Lower lobe of right lung (tissue), 2 donors: ENCODE measurements around the gene NBAS. TPM values are rescaled to one million over a fixed set of nuclear protein-coding genes. Genes with fewer than 3 reads are reported as not detected.

Source experiments
- ATAC-seq, 2 donors: fragments of 200-7000 bp; cut with Tn5 transposase; one replicate each; pipeline ENCODE4 v1.9.1; 2020 to 2022; ENCODE audit warnings: mild to moderate bottlenecking in 2 of 2, moderate library complexity in 2 of 2
- DNase-seq: peaks from one replicate; pipeline ENCODE4 v3.0.0-alpha.2; 2020
- H3K27ac ChIP-seq: fragments of 200-600 bp; one replicate; pipeline ENCODE4 v1.8.0; 2022
- H3K27me3 ChIP-seq: fragments of 200-600 bp; one replicate; pipeline ENCODE4 v1.8.0; 2022; ENCODE audit warnings: low read depth
- H3K36me3 ChIP-seq: fragments of 200-600 bp; one replicate; pipeline ENCODE4 v1.8.0; 2022; ENCODE audit warnings: mild to moderate bottlenecking
- H3K4me1 ChIP-seq: fragments of 200-600 bp; one replicate; pipeline ENCODE4 v1.8.0; 2022
- H3K4me3 ChIP-seq: fragments of 200-600 bp; one replicate; pipeline ENCODE4 v1.8.0; 2022; ENCODE audit warnings: mild to moderate bottlenecking
- H3K9me3 ChIP-seq: fragments of 200-600 bp; one replicate; pipeline ENCODE4 v1.8.0; 2022
- intact Hi-C: fragments of 100-400 bp; cut with DNase I; formaldehyde crosslinking; loops from one replicate; pipeline ENCODE4 v1.11.0; 2022
- total RNA-seq: library from RNA; stranded (reverse); fragmentation: NEBNext Ultra II Directional; extraction: Animal tissue kit (Norgen Biotek cat#: 25700); gene quantifications from one replicate; pipeline ENCODE4 v1.2.1, GENCODE V29; 2021
- TF ChIP-seq, protein P1 (sequence below): fragments of 200-600 bp; IDR thresholded peaks from one replicate; pipeline ENCODE4 v1.8.0; 2022; ENCODE audit warnings: antibody characterized with exemption, mild to moderate bottlenecking
- donor health status: DM: no; HTN: yes; CAD: no; lungs with severe emphysema.

NBAS gene
- total RNA-seq, 1 donor from 2014 or later: 42.4 TPM

DNA sequence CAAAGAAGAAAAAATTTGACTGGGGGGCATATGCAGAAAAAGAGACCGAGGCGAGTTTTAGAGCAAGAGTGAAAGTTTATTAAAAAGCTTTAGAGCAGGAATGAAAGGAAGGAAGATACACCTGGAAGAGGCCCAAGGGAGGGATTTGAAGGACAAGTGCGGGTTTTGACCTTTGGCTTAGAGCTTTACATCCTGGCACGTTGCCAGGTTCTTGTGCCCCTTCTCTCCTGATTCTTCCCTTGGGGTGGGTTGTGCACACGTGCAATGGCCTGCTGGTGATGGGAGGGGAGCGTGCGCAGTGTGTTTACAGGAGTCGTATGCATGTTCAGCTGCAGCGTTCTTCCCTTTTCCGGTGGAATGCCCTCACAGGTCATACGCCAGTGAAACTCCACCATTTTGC, 208.8 kb downstream of the NBAS start:
- DNase-seq (no peak), ATAC-seq (no peak)
- Histone ChIP-seq H3K4me3 (no peak overlapping the region), H3K4me1 (no peaks in the 10 kb centered on the region), H3K36me3 (peaks cover 41% of the 10 kb centered on the region), H3K27me3 (no peaks in the 10 kb centered on the region), H3K9me3 (no peaks in the 10 kb centered on the region), H3K27ac (no peak overlapping the region)
- TF ChIP-seq, protein P1, sequence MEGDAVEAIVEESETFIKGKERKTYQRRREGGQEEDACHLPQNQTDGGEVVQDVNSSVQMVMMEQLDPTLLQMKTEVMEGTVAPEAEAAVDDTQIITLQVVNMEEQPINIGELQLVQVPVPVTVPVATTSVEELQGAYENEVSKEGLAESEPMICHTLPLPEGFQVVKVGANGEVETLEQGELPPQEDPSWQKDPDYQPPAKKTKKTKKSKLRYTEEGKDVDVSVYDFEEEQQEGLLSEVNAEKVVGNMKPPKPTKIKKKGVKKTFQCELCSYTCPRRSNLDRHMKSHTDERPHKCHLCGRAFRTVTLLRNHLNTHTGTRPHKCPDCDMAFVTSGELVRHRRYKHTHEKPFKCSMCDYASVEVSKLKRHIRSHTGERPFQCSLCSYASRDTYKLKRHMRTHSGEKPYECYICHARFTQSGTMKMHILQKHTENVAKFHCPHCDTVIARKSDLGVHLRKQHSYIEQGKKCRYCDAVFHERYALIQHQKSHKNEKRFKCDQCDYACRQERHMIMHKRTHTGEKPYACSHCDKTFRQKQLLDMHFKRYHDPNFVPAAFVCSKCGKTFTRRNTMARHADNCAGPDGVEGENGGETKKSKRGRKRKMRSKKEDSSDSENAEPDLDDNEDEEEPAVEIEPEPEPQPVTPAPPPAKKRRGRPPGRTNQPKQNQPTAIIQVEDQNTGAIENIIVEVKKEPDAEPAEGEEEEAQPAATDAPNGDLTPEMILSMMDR: no peak
- intact Hi-C loops: no loop called here

DNA sequence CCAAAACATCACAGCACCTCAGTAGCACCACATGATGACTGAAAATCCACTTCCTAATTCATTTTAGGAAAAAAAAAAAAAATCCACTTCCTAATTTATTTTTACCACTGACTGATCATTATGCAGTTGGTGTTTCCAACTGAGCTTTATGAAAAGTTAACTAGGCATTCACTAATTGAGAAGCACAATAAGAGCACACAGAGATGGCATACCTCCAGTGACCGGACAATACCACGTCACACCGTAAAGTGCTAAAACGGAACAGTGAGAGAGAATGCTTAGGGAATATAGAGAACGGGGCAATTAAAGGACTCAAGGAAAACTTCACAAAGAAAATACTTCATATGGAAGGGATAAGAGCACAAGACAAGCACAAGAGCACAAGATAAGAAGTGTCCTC, 212.5 kb downstream of the NBAS start:
- Histone ChIP-seq H3K27ac (no peak overlapping the region), H3K4me1 (no peaks in the 10 kb centered on the region), H3K9me3 (peaks cover 9% of the 10 kb centered on the region), H3K36me3 (peaks cover 25% of the 10 kb centered on the region), H3K4me3 (no peak overlapping the region), H3K27me3 (no peaks in the 10 kb centered on the region)
- TF ChIP-seq, protein P1: no peak
- ATAC-seq (no peak), DNase-seq (no peak)
- intact Hi-C loops: no loop called here

DNA sequence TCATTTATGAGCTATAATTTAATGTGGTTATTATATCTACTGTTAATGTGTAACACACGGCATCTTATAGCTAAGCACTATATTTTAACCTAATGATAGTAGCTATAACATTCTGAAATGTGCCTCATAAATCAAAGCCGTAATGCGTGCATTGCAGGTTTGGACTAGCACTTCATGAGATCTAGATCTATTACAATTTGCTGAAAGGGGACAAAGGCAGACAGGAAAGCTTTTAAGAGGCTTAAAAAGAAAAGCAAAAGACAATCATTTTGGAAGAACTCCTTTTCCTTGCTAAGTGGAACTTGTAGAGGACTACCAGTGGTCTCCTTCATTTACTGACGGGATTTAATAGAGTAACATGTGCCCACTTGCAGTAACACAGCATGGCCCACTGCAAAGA, 213.1 kb downstream of the NBAS start:
- H3K4me1 ChIP-seq: no peaks in the 10 kb centered on the region
- H3K9me3 ChIP-seq: peaks cover 9% of the 10 kb centered on the region
- peaks cover 20% of the 10 kb centered on the region for H3K36me3 ChIP-seq
- DNase-seq (no peak), ATAC-seq (no peak)
- no peaks in the 10 kb centered on the region for H3K27me3 ChIP-seq
- intact Hi-C loops: no loop called here
- no peak overlapping the region for H3K4me3 ChIP-seq
- TF ChIP-seq, protein P1: no peak
- no peak overlapping the region for H3K27ac ChIP-seq

DNA sequence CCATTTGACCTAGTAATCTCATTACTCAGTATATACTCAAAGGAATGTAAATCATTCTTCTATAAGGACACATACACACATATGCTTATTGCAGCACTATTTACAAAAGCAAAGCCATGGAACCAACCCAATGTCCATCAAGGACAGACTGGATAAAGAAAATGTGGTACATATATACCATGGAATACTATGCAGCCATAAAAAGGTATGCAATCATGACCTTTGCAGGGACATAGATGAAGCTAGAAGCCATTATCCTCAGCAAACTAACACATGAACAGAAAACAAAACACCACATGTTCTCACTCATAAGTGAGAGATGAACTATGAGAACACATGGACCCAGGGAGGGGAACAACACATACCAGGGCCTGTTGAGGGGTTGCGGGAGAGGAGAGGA, 214.5 kb downstream of the NBAS start:
- no peak overlapping the region for H3K27ac ChIP-seq
- H3K9me3 ChIP-seq: peaks cover 9% of the 10 kb centered on the region
- H3K36me3 ChIP-seq: peaks cover 13% of the 10 kb centered on the region
- ATAC-seq: no peak
- H3K27me3 ChIP-seq: no peaks in the 10 kb centered on the region
- TF ChIP-seq, protein P1: no peak
- no peak overlapping the region for H3K4me3 ChIP-seq
- intact Hi-C loops: no loop called here
- no peaks in the 10 kb centered on the region for H3K4me1 ChIP-seq
- DNase-seq: no peak

DNA sequence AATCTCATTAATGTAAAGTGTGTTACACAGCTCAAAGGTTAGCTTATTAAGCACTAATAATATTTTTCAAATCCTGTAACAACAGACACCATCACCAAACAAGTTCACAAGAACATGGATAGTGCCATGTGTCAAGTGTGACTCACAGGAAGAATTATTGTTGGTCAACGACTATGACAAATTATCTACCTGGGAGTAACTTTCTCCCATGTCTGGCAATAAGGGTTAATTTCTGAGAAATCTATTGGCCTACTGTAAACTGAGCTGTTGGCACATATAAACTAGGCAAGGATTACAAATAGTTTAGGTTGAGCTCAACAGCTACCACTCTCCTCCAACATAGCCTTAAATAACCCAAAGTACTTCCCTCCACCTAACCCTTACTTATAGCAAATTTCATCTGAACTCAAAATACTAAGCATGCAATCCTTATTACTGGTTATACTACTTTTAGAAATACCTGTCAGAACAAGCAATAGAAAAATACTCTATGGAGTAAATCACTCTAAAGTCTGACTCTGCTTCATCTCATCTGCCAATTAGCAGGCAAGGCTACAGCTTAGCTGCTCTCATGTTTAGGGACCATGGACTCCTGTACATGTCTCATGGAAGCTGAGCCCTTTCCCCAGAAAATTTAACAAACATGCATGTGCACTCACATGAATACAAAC, 223.0 kb downstream of the NBAS start:
- H3K4me3 ChIP-seq: no peak overlapping the region
- H3K27me3 ChIP-seq: no peaks in the 10 kb centered on the region
- intact Hi-C loops: no loop called here
- DNase-seq: no peak
- peaks cover 4% of the 10 kb centered on the region for H3K36me3 ChIP-seq
- H3K27ac ChIP-seq: no peak overlapping the region
- no peak for ATAC-seq
- H3K9me3 ChIP-seq: no peaks in the 10 kb centered on the region
- no peaks in the 10 kb centered on the region for H3K4me1 ChIP-seq
- TF ChIP-seq, protein P1: no peak
